H9 (cell line): Measurements from ENCODE around the gene ACYP1. TPM values are rescaled to one million over a fixed set of nuclear protein-coding genes. Genes with fewer than 3 reads are reported as not detected.

ENCODE experiments used
- DNase-seq: peaks from one replicate; pipeline ENCODE4 v3.0.0-alpha.2; 2017
- H2AFZ ChIP-seq: one replicate; pipeline ENCODE4 v1.6.1; 2013; ENCODE audit warnings: mild to moderate bottlenecking, low read length, control low read depth, moderate library complexity
- H2AK5ac ChIP-seq: 2 replicates; pipeline ENCODE4 v1.6.1; 2013; ENCODE audit warnings: low read length, control low read depth, mixed read lengths; ENCODE audit not compliant: insufficient read length
- H2BK120ac ChIP-seq: one replicate; pipeline ENCODE4 v1.6.1; 2013; ENCODE audit warnings: low read depth, mild to moderate bottlenecking, low read length, control low read depth, inconsistent platforms; ENCODE audit not compliant: poor library complexity, severe bottlenecking
- H2BK12ac ChIP-seq: 2 replicates; pipeline ENCODE4 v1.6.1; 2013; ENCODE audit warnings: low read length, control low read depth, mixed read lengths, low read depth; ENCODE audit not compliant: insufficient read length
- H2BK15ac ChIP-seq: 2 replicates; pipeline ENCODE4 v1.6.1; 2013; ENCODE audit warnings: low read depth, low read length, control low read depth
- H2BK20ac ChIP-seq: one replicate; pipeline ENCODE4 v1.6.1; 2013; ENCODE audit warnings: low read depth, mild to moderate bottlenecking, low read length, control low read depth, inconsistent platforms; ENCODE audit not compliant: poor library complexity, severe bottlenecking
- H2BK5ac ChIP-seq: 2 replicates; pipeline ENCODE4 v1.6.1; 2013; ENCODE audit warnings: low read length, control low read depth, mixed read lengths; ENCODE audit not compliant: insufficient read length
- H3K14ac ChIP-seq: 2 replicates; pipeline ENCODE4 v1.6.1; 2013; ENCODE audit warnings: low read length, control low read depth; ENCODE audit not compliant: insufficient read depth
- H3K18ac ChIP-seq: 2 replicates; pipeline ENCODE4 v1.6.1; 2013; ENCODE audit warnings: low read depth, mild to moderate bottlenecking, mixed read lengths, low read length, control low read depth; ENCODE audit not compliant: insufficient read length
- H3K23ac ChIP-seq: 2 replicates; pipeline ENCODE4 v1.6.1; 2013; ENCODE audit warnings: low read length, control low read depth, mixed read lengths, low read depth; ENCODE audit not compliant: insufficient read length
- H3K23me2 ChIP-seq: 2 replicates; pipeline ENCODE4 v1.6.1; 2013; ENCODE audit warnings: low read depth, mild to moderate bottlenecking, mixed read lengths, low read length, control low read depth; ENCODE audit not compliant: insufficient read length, poor library complexity, severe bottlenecking
- H3K27ac ChIP-seq: 2 replicates; pipeline ENCODE4 v1.5.1; 2013; ENCODE audit warnings: low read length, control low read depth, mixed read lengths, low read depth; ENCODE audit not compliant: insufficient read length
- H3K27me3 ChIP-seq: 2 replicates; pipeline ENCODE4 v1.6.1; 2013; ENCODE audit warnings: low read length, control low read depth, inconsistent platforms; ENCODE audit not compliant: insufficient read depth
- H3K4ac ChIP-seq: 2 replicates; pipeline ENCODE4 v1.6.1; 2013; ENCODE audit warnings: low read depth, mild to moderate bottlenecking, control low read depth, inconsistent platforms, low read length, moderate library complexity
- H3K4me1 ChIP-seq: 2 replicates; pipeline ENCODE4 v1.6.1; 2013; ENCODE audit warnings: low read length, control low read depth, inconsistent platforms; ENCODE audit not compliant: insufficient read depth
- H3K4me2 ChIP-seq: 2 replicates; pipeline ENCODE4 v1.6.1; 2013; ENCODE audit warnings: low read length, control low read depth, mixed read lengths; ENCODE audit not compliant: insufficient read length, insufficient read depth
- H3K56ac ChIP-seq: 2 replicates; pipeline ENCODE4 v1.6.1; 2013; ENCODE audit warnings: low read depth, mild to moderate bottlenecking, mixed read lengths, low read length, control low read depth; ENCODE audit not compliant: insufficient read length
- H3K79me1 ChIP-seq: 2 replicates; pipeline ENCODE4 v1.6.1; 2013; ENCODE audit warnings: low read depth, mild to moderate bottlenecking, moderate library complexity, low read length, control low read depth, inconsistent platforms; ENCODE audit not compliant: insufficient read depth, poor library complexity, severe bottlenecking
- H3K79me2 ChIP-seq: 2 replicates; pipeline ENCODE4 v1.6.1; 2013; ENCODE audit warnings: low read length, control low read depth, inconsistent platforms; ENCODE audit not compliant: insufficient read depth
- H3K9ac ChIP-seq: 2 replicates; pipeline ENCODE4 v1.6.1; 2013; ENCODE audit warnings: low read length, control low read depth, mixed read lengths; ENCODE audit not compliant: insufficient read length; ENCODE audit errors: extremely low read depth
- H3K9me3 ChIP-seq: one replicate; pipeline ENCODE4 v1.6.1; 2013; ENCODE audit warnings: low read depth, low read length, inconsistent platforms; ENCODE audit not compliant: control insufficient read depth
- H3T11ph ChIP-seq: one replicate; pipeline ENCODE4 v1.6.1; 2013; ENCODE audit warnings: mild to moderate bottlenecking, low read length, control low read depth, inconsistent platforms
- H4K20me1 ChIP-seq: one replicate; pipeline ENCODE4 v1.6.1; 2013; ENCODE audit not compliant: control insufficient read depth, insufficient read length, insufficient read depth
- H4K5ac ChIP-seq: 2 replicates; pipeline ENCODE4 v1.6.1; 2013; ENCODE audit warnings: low read depth, mild to moderate bottlenecking, mixed read lengths, low read length, control low read depth; ENCODE audit not compliant: insufficient read length
- H4K8ac ChIP-seq: replicated peaks from 2 replicates; pipeline ENCODE4 v1.6.1; 2013; ENCODE audit warnings: low read length, control low read depth, mixed read lengths, low read depth; ENCODE audit not compliant: insufficient read length
- H4K91ac ChIP-seq: 2 replicates; pipeline ENCODE4 v1.6.1; 2013; ENCODE audit warnings: low read depth, mild to moderate bottlenecking, moderate library complexity, mixed read lengths, low read length, control low read depth; ENCODE audit not compliant: insufficient read length
- H3K27ac Mint-ChIP-seq, 3 experiments: 2 replicates in 2 of 3; 3 replicates in 1 of 3; pipeline ENCODE4 v1.8.0; 2020 to 2021; ENCODE audit warnings: mixed read lengths in 3 of 3, mild to moderate bottlenecking in 1 of 3, moderate library complexity in 1 of 3
- H3K27me3 Mint-ChIP-seq: 2 replicates; pipeline ENCODE4 v1.8.0; 2021; ENCODE audit warnings: low read depth, mild to moderate bottlenecking, moderate library complexity, mixed read lengths
- H3K36me3 Mint-ChIP-seq, 3 experiments: 2 replicates in 2 of 3; 3 replicates in 1 of 3; pipeline ENCODE4 v1.8.0; 2020 to 2021; ENCODE audit warnings: low read depth in 3 of 3, mixed read lengths in 3 of 3; ENCODE audit not compliant: insufficient read depth in 1 of 3
- H3K4me1 Mint-ChIP-seq, 2 experiments: 2 replicates each; pipeline ENCODE4 v1.8.0; 2020; ENCODE audit warnings: mixed read lengths in 2 of 2
- H3K4me3 Mint-ChIP-seq, 2 experiments: 2 replicates in 1 of 2; 3 replicates in 1 of 2; pipeline ENCODE4 v1.8.0; 2020 to 2021; ENCODE audit warnings: mild to moderate bottlenecking in 2 of 2, mixed read lengths in 2 of 2, moderate library complexity in 1 of 2
- H3K9me3 Mint-ChIP-seq, 2 experiments: 2 replicates in 1 of 2; 3 replicates in 1 of 2; pipeline ENCODE4 v1.8.0; 2020; ENCODE audit warnings: mild to moderate bottlenecking in 2 of 2, mixed read lengths in 2 of 2, moderate library complexity in 1 of 2
- WGBS: extraction: QIAGEN DNeasy Blood & Tissue Kit; methylation state at CpG from one replicate; pipeline ENCODE4 v1.1.7; 2013; ENCODE audit warnings: missing lambda C conversion rate, low lambda C conversion rate, mixed read lengths; ENCODE audit not compliant: insufficient read length; ENCODE audit errors: extremely low coverage; 5-methylcytosine and 5-hydroxymethylcytosine counted together
- total RNA-seq: library from RNA; stranded (reverse); gene quantifications from 2 replicates; pipeline ENCODE4 v1.2.1, GENCODE V29; 2021
- TF ChIP-seq, protein P1 (sequence below): fragments of 200-600 bp; sonication (generic); conservative IDR thresholded peaks from 3 replicates; pipeline ENCODE4 v1.8.0; 2021; ENCODE audit warnings: antibody characterized with exemption, mild to moderate bottlenecking

The ACYP1 gene
- total RNA-seq, 1 experiment from 2014 or later = 18.9 TPM

DNA sequence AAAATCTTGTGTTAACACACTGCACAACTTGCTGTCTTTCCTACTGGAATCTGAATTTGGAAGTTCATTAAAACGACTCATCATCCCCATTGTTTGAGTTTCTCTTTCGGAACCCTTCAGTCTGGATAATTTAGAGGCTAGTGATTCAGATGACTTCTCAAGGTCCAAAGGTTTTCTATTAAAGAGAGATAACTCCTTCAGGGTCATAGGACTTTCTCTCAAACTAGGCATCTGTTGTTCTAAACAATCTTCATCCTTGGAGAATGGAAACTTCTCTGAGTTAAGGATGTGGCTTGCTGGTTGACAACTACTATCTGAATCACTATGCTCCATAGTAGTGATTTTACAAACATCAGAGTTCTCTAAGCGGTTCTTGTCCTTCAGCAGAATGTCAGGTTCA lies 16.9 kb downstream of the ACYP1 start:
- Histone ChIP-seq H3K56ac (no peak overlapping the region), H4K20me1 (no peaks in the 10 kb centered on the region), H2BK12ac (no peak overlapping the region), H3T11ph (no peak overlapping the region), H4K5ac (no peak overlapping the region), H4K8ac (no peak overlapping the region), H3K9me3 (no peaks in the 10 kb centered on the region), H3K79me1 (peaks cover 3% of the 10 kb centered on the region), H2BK120ac (no peak overlapping the region), H3K23ac (no peak overlapping the region), H3K18ac (no peak overlapping the region), H3K27me3 (no peaks in the 10 kb centered on the region), H3K27ac (no peak overlapping the region), H3K14ac (no peak overlapping the region), H2AFZ (no peak overlapping the region), H3K4me2 (no peak overlapping the region), H3K9ac (no peak overlapping the region), H4K91ac (no peak overlapping the region), H2BK20ac (no peak overlapping the region), H3K23me2 (peaks cover 3% of the 10 kb centered on the region), H3K79me2 (no peaks in the 10 kb centered on the region), H3K4ac (no peak overlapping the region), H2BK5ac (no peak overlapping the region), H2AK5ac (no peak overlapping the region), H3K4me1 (0 out of 2 replicates have a peak, but pooled peaks cover 2% of the 10 kb centered on the region), H2BK15ac (no peak overlapping the region)
- TF ChIP-seq, protein P1, sequence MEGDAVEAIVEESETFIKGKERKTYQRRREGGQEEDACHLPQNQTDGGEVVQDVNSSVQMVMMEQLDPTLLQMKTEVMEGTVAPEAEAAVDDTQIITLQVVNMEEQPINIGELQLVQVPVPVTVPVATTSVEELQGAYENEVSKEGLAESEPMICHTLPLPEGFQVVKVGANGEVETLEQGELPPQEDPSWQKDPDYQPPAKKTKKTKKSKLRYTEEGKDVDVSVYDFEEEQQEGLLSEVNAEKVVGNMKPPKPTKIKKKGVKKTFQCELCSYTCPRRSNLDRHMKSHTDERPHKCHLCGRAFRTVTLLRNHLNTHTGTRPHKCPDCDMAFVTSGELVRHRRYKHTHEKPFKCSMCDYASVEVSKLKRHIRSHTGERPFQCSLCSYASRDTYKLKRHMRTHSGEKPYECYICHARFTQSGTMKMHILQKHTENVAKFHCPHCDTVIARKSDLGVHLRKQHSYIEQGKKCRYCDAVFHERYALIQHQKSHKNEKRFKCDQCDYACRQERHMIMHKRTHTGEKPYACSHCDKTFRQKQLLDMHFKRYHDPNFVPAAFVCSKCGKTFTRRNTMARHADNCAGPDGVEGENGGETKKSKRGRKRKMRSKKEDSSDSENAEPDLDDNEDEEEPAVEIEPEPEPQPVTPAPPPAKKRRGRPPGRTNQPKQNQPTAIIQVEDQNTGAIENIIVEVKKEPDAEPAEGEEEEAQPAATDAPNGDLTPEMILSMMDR = no peak
- H3K36me3 Mint-ChIP-seq = peaks cover 0 to 16% (median 8%) of the 10 kb centered on the region in 3 experiments; a peak in 3 of 7 replicates
- H3K27ac Mint-ChIP-seq = no peak overlapping the region
- H3K4me1 Mint-ChIP-seq = no peaks in the 10 kb centered on the region; a peak in 1 of 4 replicates
- no peaks in the 10 kb centered on the region; a peak in 1 of 5 replicates for H3K9me3 Mint-ChIP-seq
- no peaks in the 10 kb centered on the region for H3K27me3 Mint-ChIP-seq
- no peak overlapping the region for H3K4me3 Mint-ChIP-seq
- DNase-seq = no peak
- no CpG with 5 or more reads among the region's 3 CpGs for whole genome bisulfite sequencing
